Activated T-helper 1 cell treated with Interleukin-2 at 50 U/mL for 16 hours (primary cell): ENCODE results near the gene CER1.

ENCODE experiments used
- DNase-seq: peaks from one replicate; pipeline ENCODE4 v3.0.0-alpha.2; 2020; ENCODE audit warnings: low read depth

CER1 gene

GRCh38 chr9:14722391-14723035 lies at the start of gene CER1:
Gene CER1 (minus strand): TSS chr9:14722733. CDS start chr9:14722672, 61 bp downstream.
- no peak for DNase-seq

- no peak for DNase-seq
Measured at GRCh38 chr9:14770592-14770991, 48.1 kb upstream of the CER1 start.

GRCh38 chr9:14769230-14769571 lies 46.7 kb upstream of the CER1 start:
- no peak for DNase-seq

GRCh38 chr9:14768405-14769229 lies 46.1 kb upstream of the CER1 start:
- DNase-seq, result no peak

GRCh38 chr9:14766299-14766698 lies 43.8 kb upstream of the CER1 start:
- DNase-seq, result no peak

GRCh38 chr9:14761584-14761983 lies 39.1 kb upstream of the CER1 start:
- DNase-seq, result no peak

- no peak for DNase-seq
Measured at GRCh38 chr9:14760060-14760459, 37.5 kb upstream of the CER1 start.

- DNase-seq, result no peak
Measured at GRCh38 chr9:14756291-14756690, 33.8 kb upstream of the CER1 start.

GRCh38 chr9:14752871-14753270 lies 30.3 kb upstream of the CER1 start:
- DNase-seq, result no peak

- no peak for DNase-seq
Measured at GRCh38 chr9:14752271-14752670, 29.7 kb upstream of the CER1 start.

- no peak for DNase-seq
Measured at GRCh38 chr9:14750821-14751220, 28.3 kb upstream of the CER1 start.

GRCh38 chr9:14749741-14750211 lies 27.2 kb upstream of the CER1 start:
- DNase-seq, result no peak

GRCh38 chr9:14748373-14748772 lies 25.8 kb upstream of the CER1 start:
- DNase-seq, result no peak

- DNase-seq, result no peak
Measured at GRCh38 chr9:14747111-14747510, 24.6 kb upstream of the CER1 start.

- no peak for DNase-seq
Measured at GRCh38 chr9:14746626-14747025, 24.1 kb upstream of the CER1 start.

GRCh38 chr9:14744768-14745167 lies 22.2 kb upstream of the CER1 start:
- no peak for DNase-seq

- DNase-seq, result no peak
Measured at GRCh38 chr9:14741369-14741768, 18.8 kb upstream of the CER1 start.

- DNase-seq, result no peak
Measured at GRCh38 chr9:14733133-14733532, 10.6 kb upstream of the CER1 start.

- no peak for DNase-seq
Measured at GRCh38 chr9:14731294-14731981, 8.9 kb upstream of the CER1 start.

GRCh38 chr9:14730461-14730898 lies 7.9 kb upstream of the CER1 start:
- DNase-seq, result no peak

- no peak for DNase-seq
Measured at GRCh38 chr9:14723301-14723700, 768 bp upstream of the CER1 start.

- DNase-seq, result no peak
Measured at GRCh38 chr9:14719231-14719923, 3.2 kb downstream of the CER1 start.
